ENCODE measurements around the gene GADL1.

DNA sequence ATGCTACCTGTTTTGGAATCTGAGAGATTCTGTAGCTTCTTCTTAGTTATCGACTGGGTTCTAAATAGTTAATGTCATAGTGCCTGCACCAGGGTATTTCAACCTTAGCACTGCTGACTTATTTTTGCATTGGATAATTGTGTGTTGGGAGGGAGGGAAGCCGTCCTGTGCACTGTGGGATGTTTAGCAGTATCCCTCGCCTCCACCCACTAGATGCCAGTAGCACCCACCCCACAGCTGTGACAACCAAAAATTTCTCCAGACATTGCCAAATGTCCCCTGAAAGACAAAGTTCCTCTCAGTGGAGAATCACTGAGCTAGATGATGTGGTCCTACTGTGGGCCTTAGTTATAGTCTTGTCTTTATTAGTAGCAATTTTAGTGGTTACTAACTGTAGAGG, 199.8 kb downstream of the GADL1 start:
- TF ChIP-seq, protein P1, sequence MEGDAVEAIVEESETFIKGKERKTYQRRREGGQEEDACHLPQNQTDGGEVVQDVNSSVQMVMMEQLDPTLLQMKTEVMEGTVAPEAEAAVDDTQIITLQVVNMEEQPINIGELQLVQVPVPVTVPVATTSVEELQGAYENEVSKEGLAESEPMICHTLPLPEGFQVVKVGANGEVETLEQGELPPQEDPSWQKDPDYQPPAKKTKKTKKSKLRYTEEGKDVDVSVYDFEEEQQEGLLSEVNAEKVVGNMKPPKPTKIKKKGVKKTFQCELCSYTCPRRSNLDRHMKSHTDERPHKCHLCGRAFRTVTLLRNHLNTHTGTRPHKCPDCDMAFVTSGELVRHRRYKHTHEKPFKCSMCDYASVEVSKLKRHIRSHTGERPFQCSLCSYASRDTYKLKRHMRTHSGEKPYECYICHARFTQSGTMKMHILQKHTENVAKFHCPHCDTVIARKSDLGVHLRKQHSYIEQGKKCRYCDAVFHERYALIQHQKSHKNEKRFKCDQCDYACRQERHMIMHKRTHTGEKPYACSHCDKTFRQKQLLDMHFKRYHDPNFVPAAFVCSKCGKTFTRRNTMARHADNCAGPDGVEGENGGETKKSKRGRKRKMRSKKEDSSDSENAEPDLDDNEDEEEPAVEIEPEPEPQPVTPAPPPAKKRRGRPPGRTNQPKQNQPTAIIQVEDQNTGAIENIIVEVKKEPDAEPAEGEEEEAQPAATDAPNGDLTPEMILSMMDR (IDR thresholded peaks at IDR 0.05; ENCODE audit: insufficient read depth, low read length, poor library complexity, severe bottlenecking) = no peak
- no peak for TF ChIP-seq EZH2phosphoT487 (conservative IDR thresholded peaks at IDR 0.05; ENCODE audit: low read length)
